ENCODE results near the gene KLK1.

- TF ChIP-seq POLR2A (IDR thresholded peaks at IDR 0.05) = no peak
- no peak for TF ChIP-seq CTCF (IDR thresholded peaks at IDR 0.05)
Measured at GRCh38 chr19:50842130-50842529, 18.5 kb upstream of the KLK1 start.

Data from right lobe of liver (tissue), 4 donors.